Measurements from ENCODE around the gene CEBPB. TPM values are rescaled to one million over a fixed set of nuclear protein-coding genes. Genes with fewer than 3 reads are reported as not detected.
A peak's percentile ranks its signal among the peaks of the same experiment; 100 is the strongest.

The CEBPB gene
- total RNA-seq, 1 experiment from 2014 or later = 178 TPM

DNA sequence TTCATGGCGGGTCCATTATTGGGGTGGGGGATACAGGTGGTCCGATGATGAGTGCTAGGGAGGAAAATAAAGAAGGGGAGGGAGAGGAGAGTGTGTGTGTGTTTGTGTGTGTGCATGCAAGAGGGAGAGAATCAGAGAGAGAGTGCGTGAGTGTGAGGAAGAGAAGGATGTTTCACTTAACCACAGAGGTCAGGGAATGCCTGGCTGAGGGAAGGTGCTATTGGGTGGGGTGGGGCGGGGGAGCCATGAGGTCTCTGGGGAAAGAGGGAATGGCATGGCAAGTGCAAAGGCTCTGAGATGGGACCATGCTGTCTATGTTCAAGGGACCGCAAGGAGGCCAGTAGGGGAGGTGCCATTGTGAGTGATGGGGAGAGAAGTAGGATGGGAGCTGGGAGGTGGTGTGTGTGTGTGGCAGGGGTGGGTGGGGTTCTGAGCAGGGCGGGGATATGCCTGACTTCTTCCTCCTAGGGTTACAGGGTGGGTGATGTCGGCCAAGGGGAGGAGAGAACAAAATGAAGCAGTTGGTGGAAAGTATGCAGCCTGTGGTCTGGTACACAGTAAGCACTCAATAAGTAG, 23.0 kb downstream of the CEBPB start:
- DNase-seq (ENCODE audit: low spot score) = no peak

DNA sequence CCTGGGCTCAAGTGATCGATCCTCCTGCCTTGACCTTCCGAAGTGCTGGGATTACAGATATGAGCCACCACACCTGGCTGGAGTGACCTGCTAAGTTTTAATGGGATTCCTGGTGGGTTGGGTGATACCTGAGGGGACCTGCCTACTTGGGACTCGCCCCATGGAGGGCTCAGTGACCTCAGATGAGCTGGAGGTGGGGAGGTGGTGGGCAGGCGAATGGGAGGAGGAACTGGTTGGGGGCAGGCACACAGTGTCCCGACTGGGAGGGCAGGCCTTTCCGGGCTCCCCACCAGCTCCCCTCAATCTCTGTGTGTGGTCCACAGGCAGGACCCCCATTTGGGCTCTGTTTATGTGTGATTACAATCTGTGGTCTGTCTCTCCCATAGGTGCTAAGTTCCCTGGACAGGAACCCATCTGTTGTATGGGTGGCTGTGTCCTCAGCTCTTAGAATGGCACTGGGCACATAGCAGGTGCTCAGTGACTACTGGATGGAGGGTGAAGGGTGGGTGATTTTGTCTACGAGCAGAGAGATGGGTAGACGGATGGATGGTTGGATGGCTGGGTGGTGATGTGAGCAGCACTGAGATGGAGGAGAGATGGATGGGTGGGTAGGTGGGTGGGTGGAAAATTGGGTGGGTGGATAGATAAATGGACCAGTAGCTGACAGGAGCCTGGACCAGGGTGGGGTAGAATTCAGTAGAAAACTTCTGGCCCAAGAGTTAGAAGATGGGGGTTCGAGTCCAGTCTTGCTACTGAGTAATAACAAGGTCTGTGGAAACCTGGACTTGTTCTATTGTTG, 23.8 kb downstream of the CEBPB start:
- no peak for DNase-seq (ENCODE audit: low spot score)

DNA sequence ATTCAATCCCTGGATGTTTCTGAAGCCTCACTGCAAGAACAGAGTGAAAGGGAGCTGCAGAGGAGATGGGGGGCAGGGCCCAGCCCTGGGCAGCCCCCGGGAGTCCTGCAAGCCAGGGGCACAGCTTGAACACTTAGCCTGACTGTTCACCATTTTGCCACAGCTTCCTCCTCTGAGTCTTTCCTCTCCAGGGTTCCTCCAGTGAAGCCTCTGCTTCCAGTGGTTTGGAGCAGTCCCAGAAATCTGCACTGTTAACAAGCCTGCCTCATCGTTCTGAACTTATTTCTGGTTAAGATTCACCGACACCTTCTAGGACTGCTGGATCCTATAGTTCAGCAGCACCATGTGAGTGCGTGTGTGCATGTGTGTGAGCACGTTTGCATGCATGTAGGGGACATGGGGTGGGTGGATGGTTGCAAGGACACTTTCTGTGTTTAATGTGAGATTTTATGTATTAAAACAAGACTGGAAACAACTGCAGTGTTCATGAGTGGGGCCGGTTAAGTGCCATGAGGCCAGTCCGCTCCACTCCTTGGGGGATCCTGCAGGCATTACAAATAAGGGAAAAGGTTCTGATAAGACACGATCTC, 24.6 kb downstream of the CEBPB start:
- DNase-seq (ENCODE audit: low spot score) = no peak

DNA sequence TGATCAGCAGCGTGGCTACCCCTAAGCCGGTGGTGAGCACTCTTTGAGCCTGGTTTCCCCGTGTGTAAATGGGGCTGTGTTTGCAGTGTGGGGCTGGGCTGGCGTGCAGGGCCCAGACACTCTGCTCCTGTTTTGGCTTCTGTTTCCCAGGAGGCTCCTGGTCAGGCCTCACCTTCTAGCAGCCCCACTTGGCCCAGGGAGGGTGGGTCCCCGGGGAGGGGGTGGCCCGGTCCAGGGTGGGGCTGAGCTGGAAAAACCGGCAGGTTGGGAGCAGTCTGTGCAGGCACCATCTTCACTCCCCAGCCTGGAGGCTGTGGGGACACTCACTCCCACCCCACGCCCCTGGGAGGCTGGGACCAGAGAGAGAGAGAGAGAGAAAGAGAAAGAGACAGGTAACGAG, 25.3 kb downstream of the CEBPB start:
- DNase-seq (ENCODE audit: low spot score) = peak; percentile 45

DNA sequence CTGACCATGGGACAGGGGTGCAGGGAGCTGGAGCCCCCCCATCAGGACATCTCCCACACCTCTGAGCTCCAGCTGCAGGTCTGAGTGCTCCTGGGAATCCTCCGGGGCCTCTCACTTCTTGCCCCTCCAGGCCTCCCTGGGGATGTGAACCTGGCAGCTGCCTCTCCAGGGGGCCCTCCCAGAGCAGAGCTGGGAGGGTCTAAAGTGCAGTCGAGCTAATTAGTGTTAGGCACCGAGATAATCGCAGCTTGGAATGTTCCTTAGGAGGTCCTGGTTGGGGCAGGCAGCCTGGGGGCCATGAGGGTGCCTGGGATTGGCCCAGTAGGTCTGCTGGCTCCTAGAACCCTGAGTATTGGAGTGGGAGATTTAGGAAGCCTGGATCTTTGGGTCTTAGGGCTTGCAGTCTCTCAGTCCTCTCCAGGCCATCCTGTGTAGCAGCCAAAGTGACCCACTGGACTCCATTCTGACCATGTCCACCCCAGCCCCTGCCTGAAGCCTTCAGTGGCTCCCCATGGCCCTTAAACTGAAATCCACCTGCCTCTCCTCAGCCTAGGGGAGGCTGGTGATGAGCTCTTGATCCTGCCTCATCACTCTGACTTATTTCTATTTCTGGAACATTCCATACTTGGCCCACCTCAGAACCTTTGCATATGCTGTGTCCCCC, 26.0 kb downstream of the CEBPB start:
- DNase-seq (ENCODE audit: low spot score) = no peak

DNA sequence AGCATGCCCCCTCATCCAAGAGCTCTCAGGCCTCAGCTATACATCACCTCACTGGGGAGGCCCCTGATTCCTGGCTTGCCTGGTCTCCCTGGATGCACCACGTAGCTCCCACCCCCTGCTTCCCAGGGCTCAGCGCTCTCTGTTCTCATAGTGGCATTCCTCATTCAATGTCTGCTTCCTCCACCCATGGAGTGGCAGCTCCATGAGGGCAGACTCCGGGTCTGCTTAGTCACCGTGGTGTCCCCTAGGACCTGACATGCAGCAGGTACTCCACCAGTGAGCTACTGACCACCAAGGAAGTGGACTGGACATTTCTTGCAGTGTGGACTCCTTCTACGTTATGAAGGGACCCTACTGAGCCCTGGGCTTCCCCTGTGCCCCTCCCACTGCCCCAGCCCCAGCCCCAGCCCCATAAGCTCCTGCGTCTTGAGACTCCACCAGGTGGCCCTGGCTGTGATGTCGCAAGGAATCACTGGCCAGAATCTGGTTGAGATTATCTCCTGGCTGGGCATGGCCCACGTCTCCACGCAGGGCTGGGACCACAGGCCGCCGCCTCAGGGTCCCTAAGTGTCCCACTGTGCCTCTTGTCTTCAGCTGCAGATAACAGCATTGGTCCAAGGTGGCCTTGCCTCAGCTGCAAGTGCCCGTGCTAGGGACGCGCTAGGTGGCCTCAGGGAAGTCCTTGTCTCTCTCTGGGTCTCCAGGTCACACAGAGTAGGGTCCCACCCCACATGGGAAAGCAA, 26.7 kb downstream of the CEBPB start:
- DNase-seq (ENCODE audit: low spot score) = no peak

DNA sequence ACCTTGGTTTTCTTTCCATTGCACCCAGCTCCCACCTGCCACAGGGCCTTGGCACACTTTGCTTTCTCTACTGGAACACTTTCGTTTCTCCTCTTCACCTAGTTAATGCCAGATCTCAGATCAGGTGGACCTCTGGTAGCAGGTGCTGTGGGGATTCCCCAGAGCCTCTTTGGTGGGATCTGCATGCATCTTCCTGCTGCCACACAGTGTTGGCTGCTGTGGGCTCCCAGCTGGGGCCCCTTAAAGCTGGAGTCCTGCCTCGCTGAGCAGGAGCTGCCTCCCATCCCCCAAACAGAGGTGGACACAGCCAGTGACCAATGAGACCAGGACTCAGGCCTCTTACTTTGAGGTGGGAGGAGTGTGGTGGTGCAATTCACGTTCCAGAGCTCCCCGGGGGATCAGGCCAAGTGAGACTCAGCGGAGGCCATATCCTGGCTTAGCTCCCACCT, 28.4 kb downstream of the CEBPB start:
- no peak for DNase-seq (ENCODE audit: low spot score)

DNA sequence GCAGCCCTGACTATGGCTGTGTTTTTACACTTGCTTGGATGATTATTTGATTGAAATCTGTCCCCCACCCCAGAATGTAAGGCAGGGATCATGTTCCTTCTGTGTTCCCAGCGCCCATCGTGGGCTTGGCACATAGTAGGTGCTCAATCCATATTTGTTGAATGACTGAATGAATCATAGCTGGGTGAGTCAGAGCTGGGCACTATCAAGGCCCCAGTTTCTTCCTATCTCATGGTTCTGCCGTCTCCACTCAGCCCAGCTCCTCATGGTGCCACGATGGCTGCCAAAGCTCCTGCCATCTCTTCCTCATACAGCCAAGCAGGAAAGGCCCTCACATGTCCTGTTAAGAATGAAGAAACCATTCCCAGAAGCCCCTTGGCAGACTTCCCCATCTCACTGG, 29.0 kb downstream of the CEBPB start:
- DNase-seq (ENCODE audit: low spot score) = no peak

DNA sequence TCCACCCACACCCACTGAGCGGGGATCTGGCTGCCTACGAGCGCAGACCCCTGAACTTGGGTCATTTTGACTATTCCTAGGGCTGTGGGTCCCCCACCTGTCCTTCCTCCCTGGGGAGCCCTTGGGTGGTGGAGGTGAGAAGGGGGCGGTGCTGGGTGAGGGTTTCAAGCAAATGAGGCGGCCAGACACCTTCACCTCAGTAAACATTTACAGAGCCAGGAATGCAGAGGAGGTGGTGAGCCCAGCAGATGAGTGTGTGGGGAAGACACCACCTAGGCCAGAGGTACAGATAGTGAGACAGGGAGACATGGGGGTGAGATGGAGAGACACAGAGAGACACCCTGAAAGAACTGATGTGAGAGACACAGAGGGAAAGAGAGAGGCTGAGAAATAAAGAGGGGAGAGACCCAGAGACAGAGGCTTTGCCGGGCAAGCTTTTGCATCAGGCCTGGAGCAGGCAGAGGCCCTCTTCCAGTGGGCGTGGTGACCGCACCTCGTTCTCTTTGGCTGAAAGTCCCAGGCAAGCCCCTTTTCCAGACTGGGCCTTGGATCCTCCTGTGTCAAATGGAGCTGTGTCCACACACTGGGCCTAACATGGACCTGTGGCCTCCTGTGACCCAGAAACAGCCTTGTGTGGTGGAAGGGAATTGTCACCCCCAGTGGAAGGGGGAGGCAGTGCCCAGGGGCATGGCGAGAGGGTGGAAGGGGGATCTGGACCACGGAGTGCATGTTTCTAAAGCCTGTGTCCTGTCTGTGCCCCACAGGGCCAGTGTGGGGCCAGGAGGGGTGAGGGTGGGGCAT, 29.7 kb downstream of the CEBPB start:
- peak; percentile 52 for DNase-seq (ENCODE audit: low spot score)

DNA sequence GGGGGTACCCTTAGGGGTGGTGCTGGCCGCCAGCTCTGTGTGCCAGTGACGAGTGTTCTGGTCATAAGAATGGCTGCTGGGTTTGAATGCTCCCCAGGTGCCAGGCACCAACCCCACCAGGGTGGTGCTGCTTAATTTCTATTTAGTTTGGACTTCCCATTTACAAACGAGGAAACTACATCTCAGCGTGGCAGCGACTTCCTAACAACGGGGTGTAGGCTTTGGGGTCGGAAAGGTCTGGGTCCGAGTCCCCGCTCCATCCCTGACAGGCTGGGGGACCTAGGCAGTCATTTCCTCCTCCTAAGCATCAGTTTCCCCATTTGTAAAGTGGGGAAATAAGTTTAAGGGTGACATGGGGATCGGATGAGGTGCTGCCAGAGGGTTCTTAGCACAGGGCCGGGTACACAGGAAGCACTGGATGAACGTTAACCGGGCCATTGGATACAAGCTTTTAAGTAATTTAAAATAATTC, 30.3 kb downstream of the CEBPB start:
- DNase-seq (ENCODE audit: low spot score) = no peak

DNA sequence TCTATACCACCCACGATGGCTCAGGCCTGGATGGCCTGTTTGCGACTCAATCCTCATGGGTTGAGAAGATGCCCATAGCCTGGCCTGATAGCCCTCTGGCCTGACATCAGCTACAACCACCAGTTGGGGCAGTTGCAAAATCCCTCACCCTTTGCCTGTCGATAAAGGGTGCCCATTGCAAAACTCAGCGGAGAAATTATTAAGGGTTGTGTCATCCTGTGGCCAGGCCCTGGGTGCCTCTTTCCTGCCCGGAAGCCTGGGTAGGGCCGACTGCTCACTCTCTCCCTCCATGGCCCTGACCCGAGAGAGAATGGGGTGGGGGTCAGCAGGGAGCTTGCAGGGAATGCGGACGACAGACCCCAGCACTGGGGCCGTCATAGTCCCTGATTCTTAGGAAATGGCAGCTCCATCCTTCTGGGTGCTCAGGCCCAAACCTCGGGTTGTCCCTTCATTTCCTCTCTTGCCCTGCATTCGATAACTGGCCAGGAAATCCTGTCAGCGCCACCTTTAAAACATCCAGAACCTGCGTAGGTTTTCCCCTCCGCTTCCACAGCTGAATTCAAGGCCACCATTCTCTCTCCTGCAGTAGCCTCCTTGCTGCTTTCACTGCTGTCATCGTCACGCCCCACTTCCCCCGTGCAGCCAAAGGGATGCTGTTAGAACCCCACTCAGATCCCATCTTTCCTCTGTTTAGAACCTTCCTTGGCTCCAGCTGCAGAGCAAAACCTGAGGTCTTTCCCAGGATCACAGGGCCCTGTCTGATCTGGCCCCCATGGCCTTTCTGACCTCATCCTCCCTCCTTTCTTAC, 31.1 kb downstream of the CEBPB start:
- DNase-seq (ENCODE audit: low spot score) = no peak

DNA sequence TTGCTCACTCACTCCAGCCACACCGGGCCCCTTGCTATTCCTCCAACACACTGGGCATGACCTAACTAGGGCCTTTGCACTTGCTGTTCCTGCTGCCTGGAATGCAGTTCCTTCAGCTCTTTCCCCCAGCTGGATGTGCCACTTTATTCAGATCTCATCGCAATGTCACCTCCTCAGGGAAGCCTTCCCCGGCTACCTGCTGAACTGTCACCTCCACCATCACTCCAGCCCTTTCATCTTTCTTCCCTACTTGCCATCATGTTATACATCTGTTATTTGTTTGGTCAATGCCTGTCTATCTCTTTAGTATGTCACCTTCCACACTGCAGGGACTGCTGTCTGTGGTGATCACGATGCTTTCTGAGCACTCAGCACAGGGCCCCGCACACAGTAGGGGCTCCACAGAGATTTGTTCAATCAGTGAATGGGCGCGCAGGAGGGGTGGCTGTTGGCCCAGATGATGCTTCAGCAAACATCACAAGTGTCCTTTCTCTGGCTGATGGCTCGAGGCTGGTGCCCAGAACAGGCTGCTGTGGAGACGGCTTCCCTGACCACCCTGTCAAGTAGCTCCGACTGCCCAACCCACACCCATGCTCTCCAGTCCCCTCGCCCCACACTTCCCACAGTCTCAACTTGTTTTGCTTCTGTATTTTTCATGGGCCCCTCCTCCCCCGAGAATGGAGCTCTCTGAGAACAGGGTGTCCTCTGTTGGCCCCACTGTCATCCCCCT, 31.8 kb downstream of the CEBPB start:
- no peak for DNase-seq (ENCODE audit: low spot score)

DNA sequence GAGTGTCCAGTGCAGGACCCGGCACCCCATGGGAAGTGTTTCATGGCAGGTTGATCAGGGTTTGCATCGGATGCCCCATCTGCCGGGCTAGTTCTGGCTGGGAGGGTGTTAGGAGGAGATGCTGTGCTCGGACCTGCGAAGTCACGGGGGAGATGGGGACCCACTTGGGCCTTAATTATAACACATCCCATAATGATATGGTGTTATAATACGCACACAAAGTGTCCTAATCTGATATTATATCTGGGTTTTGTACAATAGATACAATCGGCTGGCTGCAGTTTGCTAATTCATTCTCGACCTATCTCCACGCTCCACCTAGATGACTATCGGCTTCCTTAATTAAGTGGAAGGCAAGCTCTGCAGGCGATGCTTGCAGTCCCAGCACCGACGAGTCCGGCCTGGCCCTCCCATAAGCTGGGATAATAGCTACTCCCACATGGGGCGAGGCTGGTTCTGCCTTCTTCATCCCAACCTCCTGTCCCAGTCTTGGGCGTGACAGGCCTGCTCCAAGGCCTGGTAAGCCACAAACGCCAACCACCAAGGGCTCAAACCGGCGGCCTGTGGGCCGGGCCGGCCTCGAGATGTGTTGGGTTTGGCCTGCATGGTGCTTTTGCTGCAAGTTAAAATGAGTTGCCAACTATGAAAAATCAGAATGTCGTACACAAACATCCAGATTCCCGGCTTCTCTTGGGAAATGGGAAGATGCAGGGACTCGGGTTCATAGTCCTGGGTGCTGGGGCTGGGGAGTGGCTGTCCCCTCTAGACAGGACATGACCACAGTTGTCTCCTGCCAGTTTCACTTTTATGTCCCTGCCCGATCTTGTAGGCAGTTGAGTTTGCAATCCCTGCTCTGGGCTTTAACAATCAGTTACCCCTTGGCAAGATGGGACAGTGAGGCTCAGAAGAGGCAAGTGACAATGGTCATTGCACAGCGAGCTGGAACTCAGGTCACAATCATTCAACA, 32.7 kb downstream of the CEBPB start:
- DNase-seq (ENCODE audit: low spot score) = peak; percentile 58

DNA sequence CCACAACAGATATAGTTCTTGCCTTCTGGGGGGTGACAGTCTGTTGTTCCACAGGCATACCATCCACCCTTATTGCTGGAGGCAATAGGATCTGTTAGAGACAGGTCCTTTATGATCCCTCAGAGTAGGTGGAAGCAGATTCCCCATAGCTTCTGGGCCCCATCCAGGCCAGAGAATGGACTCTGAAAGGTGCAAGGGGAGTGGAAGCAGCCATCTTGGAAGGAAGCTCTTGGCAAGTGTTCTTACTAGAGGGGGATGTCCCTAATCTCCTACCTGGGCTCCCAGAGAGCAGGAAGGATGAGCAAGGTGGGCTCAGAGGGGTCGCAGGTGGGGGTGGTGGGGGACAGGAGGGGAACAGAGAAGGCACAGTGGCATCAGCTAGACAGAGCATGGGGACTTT, 33.4 kb downstream of the CEBPB start:
- no peak for DNase-seq (ENCODE audit: low spot score)

DNA sequence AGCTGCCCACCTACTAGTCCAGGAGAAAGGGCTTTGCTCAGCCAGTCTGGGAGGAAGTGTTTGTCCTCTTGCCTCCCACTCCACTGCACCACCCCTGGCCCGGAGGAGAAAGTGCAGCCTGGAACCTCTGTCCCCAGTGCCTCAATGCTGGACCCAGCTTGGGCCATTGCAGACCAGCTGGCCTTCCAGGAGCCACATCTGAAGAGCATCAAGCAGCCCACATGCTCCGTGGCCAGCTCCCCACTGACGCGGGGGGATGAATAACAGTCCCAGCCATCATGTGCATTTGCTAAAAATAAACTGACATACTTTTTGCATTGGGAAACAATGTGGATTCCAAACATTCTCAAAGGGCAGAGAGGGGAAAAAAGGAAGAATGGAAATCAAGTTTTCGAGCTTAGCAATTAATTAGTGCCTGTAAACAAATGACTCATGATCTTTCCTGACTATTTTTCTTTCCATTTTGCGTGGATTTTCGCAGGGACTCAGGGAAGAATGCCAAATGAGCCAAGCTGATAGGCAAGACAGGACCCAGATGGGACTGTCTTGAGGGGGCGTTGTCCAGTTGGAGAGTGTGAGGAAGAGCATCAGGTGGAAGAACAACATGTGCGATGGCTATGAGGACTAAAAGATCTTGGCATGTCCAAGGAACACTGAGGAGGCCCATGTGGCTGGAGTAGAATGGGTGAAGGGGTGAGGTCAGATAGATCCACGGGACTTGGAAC, 34.1 kb downstream of the CEBPB start:
- no peak for DNase-seq (ENCODE audit: low spot score)

DNA sequence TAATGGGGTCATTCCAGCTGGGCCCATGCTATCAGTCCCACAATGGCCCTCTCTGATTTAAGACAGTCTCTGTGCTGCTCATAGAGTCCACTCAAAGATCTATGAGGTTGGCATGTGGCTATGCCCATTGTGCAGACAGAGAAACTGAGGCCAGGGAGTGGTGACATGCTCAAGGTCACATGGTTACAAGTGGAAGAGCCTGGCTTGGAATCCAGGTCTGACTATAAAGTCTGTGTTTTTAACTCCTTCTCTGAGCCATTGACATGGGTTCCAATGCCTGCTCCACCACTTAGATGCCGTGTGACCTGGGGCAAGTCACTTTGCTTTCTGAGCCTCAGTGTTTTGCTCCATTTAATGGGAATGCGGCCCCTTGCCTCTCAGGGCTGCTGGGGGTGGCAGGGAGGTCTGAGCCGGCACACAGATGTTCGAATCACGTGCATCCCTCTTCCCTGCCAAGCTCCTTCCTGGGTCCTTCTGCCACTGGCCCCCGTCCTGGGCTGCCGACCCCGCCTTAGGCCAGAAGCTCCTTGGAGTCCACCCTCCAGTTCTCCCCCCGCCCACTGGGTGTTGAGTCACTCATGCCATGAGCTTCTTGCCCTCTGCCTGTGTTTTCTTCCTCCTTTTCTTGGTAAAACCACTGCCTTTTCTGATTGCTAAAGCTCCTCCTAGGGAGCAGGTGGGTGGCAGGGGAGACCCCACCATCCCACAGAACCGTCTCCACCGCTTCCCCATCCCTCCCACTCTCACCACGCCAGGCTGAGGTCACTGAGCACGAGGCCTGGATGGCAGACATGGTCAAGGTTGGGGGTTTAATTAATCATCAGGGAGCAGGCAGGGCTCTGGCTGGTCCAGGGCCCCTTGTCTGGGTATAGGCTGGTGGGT, 35.7 kb downstream of the CEBPB start:
- DNase-seq (ENCODE audit: low spot score) = no peak
